B cell (primary cell): ENCODE measurements around the gene AK9. TPM values are rescaled to one million over a fixed set of nuclear protein-coding genes. Genes with fewer than 3 reads are reported as not detected.

Experiments used
- ATAC-seq: fragments of 200-7000 bp; cut with Tn5 transposase; one replicate; pipeline ENCODE4 v1.10.0; 2021; ENCODE audit warnings: low read depth, mild to moderate bottlenecking, moderate number of reproducible peaks, moderate library complexity
- CTCF ChIA-PET: fragments of 350-600 bp; sonication (Branson Sonifier 250); formaldehyde crosslinking; loops from one replicate; lab custom pipeline; 2021; ENCODE audit warnings: antibody characterized with exemption, inconsistent platforms; lab: Charles Lee
- POLR2A ChIA-PET: fragments of 350-600 bp; sonication (Branson Sonifier 250); formaldehyde crosslinking; loops from one replicate; lab custom pipeline; 2021; ENCODE audit warnings: antibody characterized with exemption; lab: Charles Lee
- DNase-seq: peaks from one replicate; pipeline ENCODE4 v3.0.0; 2013
- H2AFZ ChIP-seq: 2 replicates; pipeline ENCODE4 v1.6.1; 2012; ENCODE audit warnings: mild to moderate bottlenecking, low read depth, low read length; ENCODE audit not compliant: insufficient read depth, poor library complexity, severe bottlenecking
- H3K27ac ChIP-seq, 2 donors: 1 replicate in 1 of 2; 2 replicates in 1 of 2; pipeline ENCODE4 v1.5.1; 2012 to 2013; ENCODE audit warnings: low read length in 2 of 2, mild to moderate bottlenecking in 2 of 2, moderate library complexity in 1 of 2
- H3K27me3 ChIP-seq, 4 experiments: fragments of 200-600 bp in 1 of 4; sonication (generic) in 1 of 4; replicated peaks in 1 of 4; 1 replicate in 2 of 4; 2 replicates in 2 of 4; pipeline versions ENCODE4 v1.6.1 to v1.7.0; 2013 to 2016; ENCODE audit warnings: low read length in 3 of 4, mild to moderate bottlenecking in 2 of 4, mixed read lengths in 1 of 4, moderate library complexity in 1 of 4; ENCODE audit not compliant: insufficient read depth in 4 of 4, control insufficient read depth in 3 of 4; ENCODE audit errors: control extremely low read depth in 1 of 4
- H3K36me3 ChIP-seq, 2 experiments: replicated peaks in 1 of 2; 1 replicate in 1 of 2; 2 replicates in 1 of 2; pipeline versions ENCODE4 v1.6.1 to v1.7.1; 2013; ENCODE audit warnings: low read length in 1 of 2; ENCODE audit not compliant: insufficient read depth in 2 of 2, control insufficient read depth in 1 of 2; ENCODE audit errors: control extremely low read depth in 1 of 2, extremely low read depth in 1 of 2
- H3K4me1 ChIP-seq, 2 donors: fragments of 200-600 bp in 1 of 2; sonication (generic) in 1 of 2; 1 replicate in 1 of 2; 2 replicates in 1 of 2; pipeline versions ENCODE4 v1.5.1 to v1.6.1; 2013 to 2017; ENCODE audit warnings: low read length in 2 of 2; ENCODE audit not compliant: control insufficient read depth in 2 of 2, insufficient read depth in 2 of 2
- H3K4me2 ChIP-seq: replicated peaks from 2 replicates; pipeline ENCODE3; 2012; ENCODE audit warnings: mild to moderate bottlenecking, low read depth, low read length; ENCODE audit not compliant: poor library complexity, severe bottlenecking
- H3K4me3 ChIP-seq, 5 experiments: fragments of 200-600 bp in 1 of 5; sonication (generic) in 1 of 5; 1 replicate in 3 of 5; 2 replicates in 2 of 5; pipeline versions ENCODE4 v1.5.1 to v1.7.0; 2011 to 2016; ENCODE audit warnings: low read length in 4 of 5, mild to moderate bottlenecking in 4 of 5, low read depth in 2 of 5, control low read depth in 1 of 5, moderate library complexity in 1 of 5; ENCODE audit not compliant: insufficient read depth in 1 of 5; ENCODE audit errors: control extremely low read depth in 1 of 5, extremely low read depth in 1 of 5
- H3K79me2 ChIP-seq: fragments of 200-600 bp; sonication (generic); one replicate; pipeline ENCODE4 v1.6.0; 2016; ENCODE audit warnings: low read length; ENCODE audit not compliant: control insufficient read depth, insufficient read depth
- H3K9ac ChIP-seq: fragments of 200-600 bp; sonication (generic); 2 replicates; pipeline ENCODE4 v1.6.1; 2017; ENCODE audit warnings: mild to moderate bottlenecking, low read length, moderate library complexity
- H3K9me3 ChIP-seq, 3 donors: one replicate each; pipeline versions ENCODE4 v1.6.1 to v1.7.1; 2013; ENCODE audit warnings: low read length in 2 of 3; ENCODE audit not compliant: control insufficient read depth in 2 of 3, insufficient read depth in 1 of 3; ENCODE audit errors: control extremely low read depth in 1 of 3
- H4K20me1 ChIP-seq: 2 replicates; pipeline ENCODE4 v1.6.0; 2012; ENCODE audit warnings: mild to moderate bottlenecking, low read length; ENCODE audit not compliant: insufficient read depth, control insufficient read depth, poor library complexity, severe bottlenecking
- H3K27ac Mint-ChIP-seq: one replicate; pipeline ENCODE4 v1.8.0; 2021; ENCODE audit warnings: mixed read lengths
- H3K27me3 Mint-ChIP-seq: one replicate; pipeline ENCODE4 v1.8.0; 2021; ENCODE audit warnings: mixed read lengths
- H3K4me1 Mint-ChIP-seq: one replicate; pipeline ENCODE4 v1.8.0; 2021; ENCODE audit warnings: mixed read lengths
- H3K4me3 Mint-ChIP-seq: one replicate; pipeline ENCODE4 v1.8.0; 2021; ENCODE audit warnings: mixed read lengths
- H3K9me3 Mint-ChIP-seq: one replicate; pipeline ENCODE4 v1.8.0; 2022; ENCODE audit warnings: mixed read lengths; ENCODE audit not compliant: insufficient read depth
- EZH2 ChIP-seq: IDR thresholded peaks from 2 replicates; pipeline ENCODE4 v1.6.1; 2012; ENCODE audit warnings: borderline replicate concordance, low read depth, mild to moderate bottlenecking, moderate library complexity, low read length; ENCODE audit not compliant: insufficient read depth, poor library complexity, severe bottlenecking
- WGBS: methylation state at CpG from one replicate; pipeline ENCODE4 v1.1.5; 2013; ENCODE audit warnings: missing lambda C conversion rate; ENCODE audit not compliant: insufficient coverage; 5-methylcytosine and 5-hydroxymethylcytosine counted together
- intact Hi-C: fragments of 100-400 bp; cut with micrococcal nuclease; formaldehyde crosslinking; loops from one replicate; pipeline ENCODE4 v1.10.0; 2022
- polyA plus RNA-seq: library from polyadenylated mRNA; depleted of rRNA; stranded (reverse); fragments of >200 nt; gene quantifications from 2 replicates; pipeline ENCODE4 v1.2.3, GENCODE V29; 2012
- total RNA-seq, 2 donors: library from RNA; stranded (reverse); fragments of 120-200 nt in 1 of 2; gene quantifications; 1 replicate in 1 of 2; 2 replicates in 1 of 2; pipeline versions ENCODE4 v1.2.3 to v1.2.4, GENCODE V29; 2013 to 2022
- TF ChIP-seq, protein P1 (sequence below): fragments of 200-600 bp; IDR thresholded peaks from one replicate; pipeline ENCODE4 v1.8.0; 2022; ENCODE audit warnings: antibody characterized with exemption, mild to moderate bottlenecking

Gene AK9
- total and polyA plus RNA-seq, 2 donors (not counting 1 experiment from before 2014, with no cell fraction given), result 6.4 to 26.5 TPM

DNA sequence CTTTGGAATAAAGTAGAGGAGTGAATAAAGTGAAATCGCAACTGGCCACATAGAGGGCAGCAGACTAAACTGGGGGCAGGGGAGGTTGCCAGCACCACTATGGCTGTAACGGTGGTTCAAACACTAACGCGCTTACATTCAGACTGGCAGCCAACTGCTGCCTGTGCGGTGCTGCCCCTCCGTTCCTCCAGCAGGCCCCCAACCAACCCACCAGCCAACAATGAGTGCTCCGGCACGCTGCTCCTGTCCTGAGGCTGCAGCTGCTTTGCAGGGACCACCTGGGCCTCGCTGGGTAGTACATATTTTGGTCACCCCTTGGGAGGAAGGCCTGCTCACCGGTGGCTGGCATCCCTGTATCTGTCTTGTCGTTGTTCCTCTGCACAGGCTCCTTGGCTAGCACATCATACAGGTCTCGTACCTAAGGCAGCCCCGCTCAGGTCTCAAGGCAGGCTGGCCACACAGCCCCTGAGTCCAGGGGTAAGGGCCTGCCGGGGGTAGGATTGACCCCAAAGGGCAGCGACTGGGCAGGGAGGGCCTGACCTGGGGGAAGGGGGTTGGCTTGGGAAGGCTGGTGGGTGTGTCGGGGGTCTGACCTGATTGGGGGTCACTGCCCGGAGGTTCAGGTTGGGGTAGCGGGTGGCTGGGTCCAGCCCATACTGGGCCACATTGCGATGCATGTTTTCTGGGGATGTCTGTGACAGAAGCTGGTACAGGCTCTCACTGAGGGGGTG is 241.8 kb downstream of the AK9 start:
- Mint-ChIP-seq H3K4me3 (peak overlapping the region; percentile 47), H3K4me1 (peaks cover 72% of the 10 kb centered on the region), H3K9me3 (no peaks in the 10 kb centered on the region), H3K27me3 (no peaks in the 10 kb centered on the region), H3K27ac (peak overlapping the region; percentile 79)
- DNase-seq, result peak; percentile 46
- intact Hi-C loops, result loop anchor here (1.0 kb wide), 1 partner anchor 8 kb away; no protein-coding TSS in a partner anchor
- Histone ChIP-seq H3K4me3 (no peak overlapping the region), H3K27me3 (no peaks in the 10 kb centered on the region), H4K20me1 (peaks cover 9% of the 10 kb centered on the region), H2AFZ (no peak overlapping the region), H3K9ac (no peak overlapping the region), H3K9me3 (no peaks in the 10 kb centered on the region), H3K4me1 (peaks cover 67 to 71% of the 10 kb centered on the region in 2 donors), H3K4me2 (peak overlapping the region; percentile 65), H3K27ac (peak overlapping the region; percentile 19 to 76), H3K79me2 (peaks cover 40% of the 10 kb centered on the region), H3K36me3 (peaks cover 0 to 59% of the 10 kb centered on the region in 2 experiments)
- ChIA-PET POLR2A (interaction anchor here (0.5 to 3.7 kb wide), 3 partner anchors 8 to 40 kb away, joined by 4 to 21 read pairs (median 4); partner anchors contain the start of genes PPIL6 and SMPD2), CTCF (interaction anchor here (0.5 to 1.6 kb wide), 4 partner anchors 11 to 184 kb away, joined by 3 to 5 read pairs (median 4); no protein-coding TSS in a partner anchor)
- TF ChIP-seq EZH2, result no peak
- TF ChIP-seq, protein P1, sequence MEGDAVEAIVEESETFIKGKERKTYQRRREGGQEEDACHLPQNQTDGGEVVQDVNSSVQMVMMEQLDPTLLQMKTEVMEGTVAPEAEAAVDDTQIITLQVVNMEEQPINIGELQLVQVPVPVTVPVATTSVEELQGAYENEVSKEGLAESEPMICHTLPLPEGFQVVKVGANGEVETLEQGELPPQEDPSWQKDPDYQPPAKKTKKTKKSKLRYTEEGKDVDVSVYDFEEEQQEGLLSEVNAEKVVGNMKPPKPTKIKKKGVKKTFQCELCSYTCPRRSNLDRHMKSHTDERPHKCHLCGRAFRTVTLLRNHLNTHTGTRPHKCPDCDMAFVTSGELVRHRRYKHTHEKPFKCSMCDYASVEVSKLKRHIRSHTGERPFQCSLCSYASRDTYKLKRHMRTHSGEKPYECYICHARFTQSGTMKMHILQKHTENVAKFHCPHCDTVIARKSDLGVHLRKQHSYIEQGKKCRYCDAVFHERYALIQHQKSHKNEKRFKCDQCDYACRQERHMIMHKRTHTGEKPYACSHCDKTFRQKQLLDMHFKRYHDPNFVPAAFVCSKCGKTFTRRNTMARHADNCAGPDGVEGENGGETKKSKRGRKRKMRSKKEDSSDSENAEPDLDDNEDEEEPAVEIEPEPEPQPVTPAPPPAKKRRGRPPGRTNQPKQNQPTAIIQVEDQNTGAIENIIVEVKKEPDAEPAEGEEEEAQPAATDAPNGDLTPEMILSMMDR, result no peak
- WGBS, result 72% methylated on average over 18 of the region's 19 CpGs
- no peak for ATAC-seq

DNA sequence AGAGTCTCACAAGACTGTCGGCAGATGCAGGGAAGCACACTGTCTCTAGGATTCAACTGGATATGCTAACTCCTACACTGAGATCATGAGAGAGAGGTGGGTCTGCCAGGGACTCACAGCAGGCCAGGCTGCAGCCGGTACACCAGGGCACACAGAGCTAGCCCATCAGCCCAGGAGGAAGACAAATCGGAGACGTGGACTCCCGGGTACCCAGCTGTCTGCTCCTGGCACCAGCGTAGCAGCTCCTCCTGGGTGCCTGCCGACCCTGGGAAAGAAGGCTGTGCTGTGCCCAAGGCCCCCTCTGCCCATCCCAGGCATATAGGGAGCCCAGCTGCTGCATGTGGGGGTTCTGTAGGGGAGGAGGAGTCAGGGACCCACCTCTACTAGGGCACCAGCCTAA is 242.4 kb downstream of the AK9 start:
- Histone ChIP-seq H3K4me1 (peaks cover 61 to 65% of the 10 kb centered on the region in 2 donors), H3K9ac (no peak overlapping the region), H2AFZ (no peak overlapping the region), H3K4me2 (peak overlapping the region; percentile 17), H3K27me3 (no peaks in the 10 kb centered on the region), H3K36me3 (peaks cover 0 to 63% of the 10 kb centered on the region in 2 experiments), H3K27ac (peak overlapping the region in 1 of 2 donors; percentile 76), H3K9me3 (no peaks in the 10 kb centered on the region), H3K79me2 (peaks cover 34% of the 10 kb centered on the region), H4K20me1 (peaks cover 9% of the 10 kb centered on the region), H3K4me3 (no peak overlapping the region)
- H3K27me3 Mint-ChIP-seq, result no peaks in the 10 kb centered on the region
- TF ChIP-seq, protein P1, result no peak
- no peak for TF ChIP-seq EZH2
- intact Hi-C loops, result loop anchor here (1.0 kb wide), 1 partner anchor 7 kb away; no protein-coding TSS in a partner anchor
- no peak overlapping the region for H3K4me3 Mint-ChIP-seq
- ChIA-PET POLR2A (interaction anchor here (0.6 to 3.7 kb wide), 3 partner anchors 7 to 298 kb away, joined by 3 to 21 read pairs (median 4); partner anchors contain the start of genes PPIL6 and SMPD2), CTCF (interaction anchor here (0.5 to 1.6 kb wide), 3 partner anchors 12 to 185 kb away, joined by 3 to 5 read pairs (median 4); no protein-coding TSS in a partner anchor)
- 97% methylated on average over 7 of the region's 7 CpGs for WGBS
- DNase-seq (no peak), ATAC-seq (no peak)
- peaks cover 65% of the 10 kb centered on the region for H3K4me1 Mint-ChIP-seq
- peak overlapping the region; percentile 67 for H3K27ac Mint-ChIP-seq
- H3K9me3 Mint-ChIP-seq, result no peaks in the 10 kb centered on the region
